Measurements from ENCODE around the gene ALPK1.

- TF ChIP-seq CTCF (IDR thresholded peaks at IDR 0.05) = no peak
- TF ChIP-seq POLR2A (IDR thresholded peaks at IDR 0.05) = no peak
Observed at GRCh38 chr4:112410804-112411203, 113.6 kb downstream of the ALPK1 start.

Data from tibial nerve (tissue), 3 donors.